SK-N-SH treated with all-trans-retinoic acid at 6 μM for 48 hours (cell line): Measurements from ENCODE around the gene LGR4.
"Not testable (repeated sequence)": the region's sequence is repeated elsewhere in the genome, so short reads cannot be mapped to it uniquely, and the experiment has no call there.

Experiments
- ATAC-seq: fragments of 200-7000 bp; cut with Tn5 transposase; 3 replicates; pipeline ENCODE4 v1.9.1; 2020; ENCODE audit warnings: mild to moderate bottlenecking, moderate library complexity
- ARNTL ChIP-seq: fragments of 450-650 bp; formaldehyde crosslinking; IDR thresholded peaks from 2 replicates; pipeline ENCODE4 v1.5.0; 2020; ENCODE audit warnings: low read depth, mild to moderate bottlenecking, moderate library complexity, borderline replicate concordance
- BACH2 ChIP-seq: fragments of 250-450 bp; sonication (Bioruptor Pico); IDR thresholded peaks from 2 replicates; pipeline ENCODE4 v1.9.0; 2021; ENCODE audit warnings: mild to moderate bottlenecking, borderline replicate concordance
- CREB5 ChIP-seq: fragments of 250-450 bp; sonication (Bioruptor Pico); IDR thresholded peaks from 2 replicates; pipeline ENCODE4 v1.5.1; 2020; ENCODE audit warnings: low read depth, mild to moderate bottlenecking, moderate library complexity
- CSDC2 ChIP-seq: fragments of 250-450 bp; sonication (Bioruptor Pico); IDR thresholded peaks from 2 replicates; pipeline ENCODE4 v1.5.0; 2020; ENCODE audit warnings: mild to moderate bottlenecking, moderate library complexity
- ESRRG ChIP-seq: fragments of 250-450 bp; sonication (Bioruptor Pico); IDR thresholded peaks from 2 replicates; pipeline ENCODE4 v1.6.1; 2021; ENCODE audit warnings: mild to moderate bottlenecking
- GLIS3 ChIP-seq: fragments of 250-450 bp; sonication (Bioruptor Pico); IDR thresholded peaks from 2 replicates; pipeline ENCODE4 v1.5.0; 2020; ENCODE audit warnings: mild to moderate bottlenecking, moderate library complexity
- ISL1 ChIP-seq: fragments of 250-450 bp; sonication (Bioruptor Pico); IDR thresholded peaks from 2 replicates; pipeline ENCODE4 v2.1.2; 2022; ENCODE audit warnings: mild to moderate bottlenecking, moderate library complexity
- OSR1 ChIP-seq: fragments of 250-450 bp; sonication (Bioruptor Pico); IDR thresholded peaks from 2 replicates; pipeline ENCODE4 v1.8.0; 2022; ENCODE audit warnings: moderate library complexity, mild to moderate bottlenecking, inconsistent platforms
- PATZ1 ChIP-seq: fragments of 250-450 bp; sonication (Bioruptor Pico); IDR thresholded peaks from 2 replicates; pipeline ENCODE4 v1.8.0; 2020; ENCODE audit warnings: mild to moderate bottlenecking, moderate library complexity, borderline replicate concordance
- POU6F1 ChIP-seq: fragments of 250-450 bp; sonication (Bioruptor Pico); IDR thresholded peaks from 2 replicates; pipeline ENCODE4 v1.8.0; 2021; ENCODE audit warnings: low read depth, mild to moderate bottlenecking, moderate library complexity, borderline replicate concordance
- PPARA ChIP-seq: fragments of 250-450 bp; sonication (Bioruptor Pico); IDR thresholded peaks from 2 replicates; pipeline ENCODE4 v1.5.0; 2020; ENCODE audit warnings: mild to moderate bottlenecking, borderline replicate concordance
- RARB ChIP-seq: fragments of 250-450 bp; sonication (Bioruptor Pico); IDR thresholded peaks from 2 replicates; pipeline ENCODE4 v1.8.0; 2021; ENCODE audit warnings: mild to moderate bottlenecking, moderate library complexity
- SNAI2 ChIP-seq: fragments of 250-450 bp; sonication (Bioruptor Pico); IDR thresholded peaks from 2 replicates; pipeline ENCODE4 v1.5.0; 2020; ENCODE audit warnings: mild to moderate bottlenecking, moderate library complexity
- TCF4 ChIP-seq: fragments of 250-450 bp; sonication (Bioruptor Pico); IDR thresholded peaks from 2 replicates; pipeline ENCODE4 v1.8.0; 2021; ENCODE audit warnings: mild to moderate bottlenecking, moderate library complexity, borderline replicate concordance
- TSHZ2 ChIP-seq: fragments of 250-450 bp; sonication (Bioruptor Pico); IDR thresholded peaks from 2 replicates; pipeline ENCODE4 v1.5.0; 2020; ENCODE audit warnings: mild to moderate bottlenecking, moderate library complexity
- ZC3H10 ChIP-seq: fragments of 250-450 bp; sonication (Bioruptor Pico); IDR thresholded peaks from 2 replicates; pipeline ENCODE4 v1.5.1; 2021; ENCODE audit warnings: mild to moderate bottlenecking, moderate library complexity
- ZFP3 ChIP-seq: fragments of 250-450 bp; sonication (Bioruptor Pico); IDR thresholded peaks from 2 replicates; pipeline ENCODE4 v1.5.0; 2020; ENCODE audit warnings: mild to moderate bottlenecking, moderate library complexity
- ZFP30 ChIP-seq: fragments of 450-650 bp; formaldehyde crosslinking; IDR thresholded peaks from 2 replicates; pipeline ENCODE4 v1.5.0; 2022; ENCODE audit warnings: mild to moderate bottlenecking, moderate library complexity
- ZNF565 ChIP-seq: fragments of 450-650 bp; formaldehyde crosslinking; conservative IDR thresholded peaks from 2 replicates; pipeline ENCODE4 v1.5.0; 2020; ENCODE audit warnings: low read depth, mild to moderate bottlenecking, moderate library complexity
- ZNF70 ChIP-seq: fragments of 450-650 bp; formaldehyde crosslinking; IDR thresholded peaks from 2 replicates; pipeline ENCODE4 v1.5.0; 2020; ENCODE audit warnings: mild to moderate bottlenecking, moderate library complexity
- ZNF8 ChIP-seq: fragments of 450-650 bp; formaldehyde crosslinking; IDR thresholded peaks from 2 replicates; pipeline ENCODE4 v1.5.0; 2020; ENCODE audit warnings: mild to moderate bottlenecking, moderate library complexity

The LGR4 gene

GRCh38 chr11:27329867-27330632 lies 142.5 kb downstream of the LGR4 start (continued):
- TF ChIP-seq ZNF70, result no peak
- TF ChIP-seq, all 23 proteins: peak for 0

GRCh38 chr11:27328614-27329013 lies 144.0 kb downstream of the LGR4 start:
- TF ChIP-seq ZNF70 (no peak), ZNF565 (CRISPR knock-in tag) (no peak), GLIS3 (CRISPR knock-in tag) (no peak), ZC3H10 (CRISPR knock-in tag) (no peak), ZNF8 (CRISPR knock-in tag) (no peak), RARB (no peak), PPARA (CRISPR knock-in tag) (no peak), CSDC2 (no peak), TCF4 (CRISPR knock-in tag) (no peak), CREB5 (CRISPR knock-in tag) (no peak), SNAI2 (CRISPR knock-in tag) (no peak), OSR1 (CRISPR knock-in tag) (no peak), ZFP30 (CRISPR knock-in tag) (no peak), POU6F1 (CRISPR knock-in tag) (no peak), TSHZ2 (CRISPR knock-in tag) (no peak), ISL1 (CRISPR knock-in tag) (no peak), ARNTL (CRISPR knock-in tag) (no peak), ESRRG (CRISPR knock-in tag) (no peak)
- no peak for ATAC-seq

- ATAC-seq, result not testable (repeated sequence)
Measured at GRCh38 chr11:27327064-27327463, 145.5 kb downstream of the LGR4 start.

GRCh38 chr11:27322196-27322595 lies 150.4 kb downstream of the LGR4 start:
- not testable (repeated sequence) for ATAC-seq

GRCh38 chr11:27321340-27321739 lies 151.2 kb downstream of the LGR4 start:
- ATAC-seq, result not testable (repeated sequence)

GRCh38 chr11:27319072-27319471 lies 153.5 kb downstream of the LGR4 start:
- peak; percentile 85 for ATAC-seq
- TF ChIP-seq BACH2 (no peak), ZNF70 (no peak), RARB (no peak), TCF4 (CRISPR knock-in tag) (no peak), CREB5 (CRISPR knock-in tag) (no peak), ARNTL (CRISPR knock-in tag) (no peak), ISL1 (CRISPR knock-in tag) (no peak), PATZ1 (CRISPR knock-in tag) (no peak), ZFP30 (CRISPR knock-in tag) (no peak), ZFP3 (CRISPR knock-in tag) (no peak), OSR1 (CRISPR knock-in tag) (no peak)
- TF ChIP-seq, all 23 proteins: peak for 0
